ENCODE results near the gene DSCAM. TPM values are rescaled to one million over a fixed set of nuclear protein-coding genes. Genes with fewer than 3 reads are reported as not detected.

DSCAM gene
- total and polyA plus RNA-seq, 2 donors (not counting 3 experiments of a cell fraction or from before 2014, with no cell fraction given) = not detected

GRCh38 chr21:40850071-40850470, 3.1 kb upstream of the DSCAM start:
- Histone ChIP-seq H2AFZ (ENCODE audit: low read depth, low read length) (no peak overlapping the region), H3K9ac (replicated peaks; ENCODE audit: extremely low read depth, insufficient read depth, low read length) (no peak overlapping the region), H3K27me3 (ENCODE audit: control insufficient read depth in 2 of 2, insufficient read depth in 2 of 2, low read length in 2 of 2) (no peaks in the 10 kb centered on the region), H3K9me3 (replicated peaks; ENCODE audit: control insufficient read depth, insufficient read depth, low read length) (no peaks in the 10 kb centered on the region), H3K36me3 (ENCODE audit: control insufficient read depth in 2 of 2, extremely low read depth in 1 of 2, insufficient read depth in 2 of 2, low read length in 2 of 2) (no peaks in the 10 kb centered on the region), H3K9me1 (replicated peaks; ENCODE audit: control insufficient read depth, extremely low read depth, insufficient read depth, low read length) (no peaks in the 10 kb centered on the region), H3K79me2 (ENCODE audit: control insufficient read depth, insufficient read depth, low read length) (no peaks in the 10 kb centered on the region), H3K4me1 (ENCODE audit: control insufficient read depth, extremely low read depth, insufficient read depth, low read length) (no peaks in the 10 kb centered on the region), H3K27ac (ENCODE audit: insufficient read depth, low read depth, low read length) (no peak overlapping the region), H3K4me2 (ENCODE audit: insufficient read depth, low read length) (no peak overlapping the region), H4K20me1 (replicated peaks; ENCODE audit: control insufficient read depth, extremely low read depth, insufficient read depth, low read length) (no peaks in the 10 kb centered on the region), H3K4me3 (replicated peaks in 1 of 3; ENCODE audit: insufficient read depth in 1 of 3, low read depth in 1 of 3, low read length in 3 of 3) (no peak overlapping the region)
- FAIRE-seq = no peak
- POLR2A ChIA-PET = no interaction called here
- dilution Hi-C loops (cut with MboI; ENCODE audit: extremely low pct_ligation_motif_present, low sequenced_read_pairs) (no loop called here), intact Hi-C loops (cut with micrococcal nuclease) (no loop called here)
- no peak for DNase-seq (ENCODE audit: low read depth, low spot score)
- BruUV-seq (replicated peaks) = no TSS peak
- CTCF ChIA-PET = no interaction called here
- TF ChIP-seq CTCF (IDR thresholded peaks at IDR 0.05; ENCODE audit: extremely low read depth in 1 of 2, insufficient read depth in 1 of 2, low read depth in 1 of 2, low read length in 2 of 2) (no peak), MYC (IDR thresholded peaks at IDR 0.05; ENCODE audit: low read depth, low read length) (no peak), MAX (IDR thresholded peaks at IDR 0.05; ENCODE audit: insufficient read depth, insufficient read length) (no peak), GATA2 (IDR thresholded peaks at IDR 0.05; ENCODE audit: insufficient read depth, insufficient read length, low read depth, low read length) (no peak), POLR2A (IDR thresholded peaks at IDR 0.05; ENCODE audit: low read depth, low read length) (no peak), POLR2AphosphoS5 (IDR thresholded peaks at IDR 0.05; ENCODE audit: insufficient read depth, low read depth, low read length) (no peak), EZH2 (IDR thresholded peaks at IDR 0.05; ENCODE audit: borderline replicate concordance, low read depth, low read length, severe bottlenecking) (no peak), JUN (IDR thresholded peaks at IDR 0.05; ENCODE audit: borderline replicate concordance, insufficient read depth, insufficient read length, low read depth) (no peak), FOS (IDR thresholded peaks at IDR 0.05; ENCODE audit: borderline replicate concordance, insufficient read depth, low read length) (no peak)
